HepG2 (cell line): ENCODE results near the gene LTC4S. TPM values are rescaled to one million over a fixed set of nuclear protein-coding genes. Genes with fewer than 3 reads are reported as not detected.

Experiments used
- ATAC-seq: fragments of 200-7000 bp; cut with Tn5 transposase; 3 replicates; pipeline ENCODE4 v1.9.1; 2020; ENCODE audit warnings: mild to moderate bottlenecking, moderate library complexity
- BruUV-seq: library from RNA; stranded (reverse); fragments of 400-500 nt; replicated peaks from 2 replicates; lab custom pipeline; 2021; lab: Mats Ljungman, UMichigan
- CTCF ChIA-PET: fragments of 300-600 bp; formaldehyde crosslinking; extraction: SDS; loops from one replicate; lab custom pipeline; 2021; ENCODE audit warnings: low total read pairs, inconsistent platforms, low intra/inter-chr PET ratio; lab: Yijun Ruan, JAX
- POLR2A ChIA-PET: fragments of 350-600 bp; sonication (Branson Sonifier 250); formaldehyde crosslinking; loops from one replicate; lab custom pipeline; 2020; ENCODE audit warnings: antibody characterized with exemption, inconsistent platforms; lab: Yijun Ruan, JAX
- DNase-seq: peaks from one replicate; pipeline ENCODE4 v3.0.0-alpha.2; 2015; ENCODE audit warnings: low spot score
- FAIRE-seq: peaks from 3 replicates; lab custom pipeline; 2011; peaks lifted over from hg19 to GRCh38; lab: Jason Lieb, UNC
- H2AFZ ChIP-seq: one replicate; pipeline ENCODE4 v1.6.1; 2011; ENCODE audit warnings: low read length, inconsistent platforms
- H3K27ac ChIP-seq: fragments of 300-600 bp; 3 replicates; pipeline ENCODE4 v1.8.0; 2011; ENCODE audit warnings: mixed run types, mild to moderate bottlenecking, mixed read lengths, low read length, inconsistent platforms; ENCODE audit not compliant: insufficient read depth; ENCODE audit errors: extremely low read length
- H3K27me3 ChIP-seq, 2 experiments: fragments of 200-600 bp in 1 of 2; 2 replicates in 1 of 2; 3 replicates in 1 of 2; pipeline versions ENCODE4 v1.6.0 to v1.8.0; 2011; ENCODE audit warnings: low read length in 2 of 2, mild to moderate bottlenecking in 2 of 2, moderate library complexity in 2 of 2, inconsistent platforms in 1 of 2; ENCODE audit not compliant: insufficient read depth in 2 of 2, control insufficient read depth in 1 of 2
- H3K36me3 ChIP-seq, 2 experiments: fragments of 200-600 bp in 1 of 2; replicated peaks in 1 of 2; 2 replicates in 1 of 2; 3 replicates in 1 of 2; pipeline versions ENCODE4 v1.5.1 to v1.8.0; 2011; ENCODE audit warnings: low read length in 2 of 2, inconsistent platforms in 1 of 2; ENCODE audit not compliant: insufficient read depth in 2 of 2, control insufficient read depth in 1 of 2
- H3K4me1 ChIP-seq: 2 replicates; pipeline ENCODE4 v1.5.1; 2012; ENCODE audit warnings: low read length, inconsistent platforms; ENCODE audit not compliant: insufficient read depth
- H3K4me2 ChIP-seq: 2 replicates; pipeline ENCODE4 v1.6.0; 2011; ENCODE audit warnings: low read depth, low read length, inconsistent platforms
- H3K4me3 ChIP-seq, 3 experiments: fragments of 200-600 bp in 1 of 3; sonication (generic), shearing (Covaris generic) in 1 of 3; replicated peaks in 1 of 3; 2 replicates each; pipeline ENCODE4 v1.5.1; 2011 to 2016; ENCODE audit warnings: low read length in 3 of 3, inconsistent platforms in 2 of 3, low read depth in 2 of 3, mild to moderate bottlenecking in 2 of 3, control low read depth in 1 of 3, mixed read lengths in 1 of 3; ENCODE audit not compliant: insufficient read depth in 1 of 3
- H3K79me2 ChIP-seq: one replicate; pipeline ENCODE4 v1.6.1; 2011; ENCODE audit warnings: low read length, inconsistent platforms; ENCODE audit not compliant: insufficient read depth
- H3K9ac ChIP-seq: 2 replicates; pipeline ENCODE4 v1.6.0; 2011; ENCODE audit warnings: mild to moderate bottlenecking, low read depth, low read length, inconsistent platforms; ENCODE audit not compliant: insufficient read depth
- H3K9me3 ChIP-seq: 2 replicates; pipeline ENCODE4 v1.5.1; 2012; ENCODE audit warnings: mild to moderate bottlenecking, low read length
- H4K20me1 ChIP-seq: 2 replicates; pipeline ENCODE4 v1.6.0; 2011; ENCODE audit warnings: inconsistent platforms, mild to moderate bottlenecking, low read length, moderate library complexity; ENCODE audit not compliant: insufficient read depth
- CBX5 ChIP-seq: sonication (generic); formaldehyde crosslinking; IDR thresholded peaks from 2 replicates; pipeline ENCODE4 v1.4.0; 2020; ENCODE audit warnings: missing genetic modification reagents, borderline replicate concordance
- FOXC1 ChIP-seq: sonication (generic); formaldehyde crosslinking; IDR thresholded peaks from 2 replicates; pipeline ENCODE4 v1.8.0; 2022; ENCODE audit warnings: mild to moderate bottlenecking, missing genetic modification reagents, borderline replicate concordance
- HNRNPL ChIP-seq: fragments of 200-400 bp; formaldehyde crosslinking; IDR thresholded peaks from 2 replicates; pipeline ENCODE4 v1.6.1; 2017; ENCODE audit warnings: mild to moderate bottlenecking, low read depth, low read length
- NRL ChIP-seq: sonication (generic); formaldehyde crosslinking; IDR thresholded peaks from 2 replicates; pipeline ENCODE4 v1.5.0; 2020; ENCODE audit warnings: missing genetic modification reagents, mild to moderate bottlenecking, moderate library complexity, borderline replicate concordance
- REL ChIP-seq: sonication (generic); formaldehyde crosslinking; conservative IDR thresholded peaks from 2 replicates; pipeline ENCODE4 v1.8.0; 2022; ENCODE audit warnings: mild to moderate bottlenecking, missing genetic modification reagents, moderate library complexity
- THYN1 ChIP-seq: sonication (generic); formaldehyde crosslinking; IDR thresholded peaks from 2 replicates; pipeline ENCODE4 v1.8.1; 2023; ENCODE audit warnings: low read depth, mild to moderate bottlenecking, moderate library complexity, missing genetic modification reagents, borderline replicate concordance
- ZNF331 ChIP-seq: sonication (generic); formaldehyde crosslinking; IDR thresholded peaks from 2 replicates; pipeline ENCODE4 v1.4.0; 2020; ENCODE audit warnings: missing genetic modification reagents
- ZNF350 ChIP-seq: sonication (generic); formaldehyde crosslinking; IDR thresholded peaks from 2 replicates; pipeline ENCODE4 v1.4.0; 2020; ENCODE audit warnings: mild to moderate bottlenecking, low read depth, missing genetic modification reagents, borderline replicate concordance
- ZNF713 ChIP-seq: sonication (generic); formaldehyde crosslinking; IDR thresholded peaks from 2 replicates; pipeline ENCODE4 v1.4.0; 2020; ENCODE audit warnings: mild to moderate bottlenecking, missing genetic modification reagents
- ZNF747 ChIP-seq: sonication (generic); formaldehyde crosslinking; IDR thresholded peaks from 2 replicates; pipeline ENCODE4 v1.8.1; 2023; ENCODE audit warnings: missing genetic modification reagents, mild to moderate bottlenecking, borderline replicate concordance
- WGBS: methylation state at CpG from one replicate; pipeline ENCODE4 v1.1.6; 2017; ENCODE audit warnings: low lambda C conversion rate; 5-methylcytosine and 5-hydroxymethylcytosine counted together
- in situ Hi-C: cut with HindIII; loops from 2 replicates; pipeline ENCODE4 v1.10.0; 2017; ENCODE audit warnings: low pct_unique_long_range_greater_than_20kb; ENCODE audit not compliant: extremely low pct_ligation_motif_present
- intact Hi-C: fragments of 100-400 bp; cut with micrococcal nuclease; formaldehyde crosslinking; loops from one replicate; pipeline ENCODE4 v1.10.0; 2022; ENCODE audit not compliant: unreplicated experiment
- polyA plus RNA-seq, 8 experiments: library from polyadenylated mRNA; depleted of rRNA in 3 of 8; stranded (reverse) in 7 of 8; unstranded in 1 of 8; fragments of >200 nt; fragmentation: Illumina TruSeq in 4 of 8; extraction: Trizol in 4 of 8; gene quantifications; 2 replicates each; pipeline versions ENCODE4 v1.2.1 to v1.2.3, GENCODE V29; 2011 to 2016; ENCODE audit warnings: low read depth in 4 of 8, missing spikeins in 1 of 8, mixed read lengths in 1 of 8; ENCODE audit not compliant: insufficient read depth in 1 of 8
- total RNA-seq, 5 experiments: library from RNA; depleted of rRNA; stranded (reverse); fragments of >200 nt; fragmentation: Illumina TruSeq; extraction: Trizol; gene quantifications; 2 replicates each; pipeline ENCODE4 v1.2.3, GENCODE V29; 2016; ENCODE audit warnings: low read depth in 1 of 5
- TF ChIP-seq, protein P1 (sequence below), 2 experiments: sonication (generic) in 1 of 2; formaldehyde crosslinking in 1 of 2; IDR thresholded peaks; 2 replicates each; pipeline versions ENCODE4 v1.4.0 to v1.6.1; 2016 to 2020; ENCODE audit warnings: borderline replicate concordance in 1 of 2, low read depth in 1 of 2, mild to moderate bottlenecking in 1 of 2, missing genetic modification reagents in 1 of 2
- TF ChIP-seq, protein P2 (sequence below): sonication (generic); formaldehyde crosslinking; IDR thresholded peaks from 2 replicates; pipeline ENCODE4 v1.4.0; 2020; ENCODE audit warnings: mild to moderate bottlenecking, missing genetic modification reagents
- TF ChIP-seq, protein P3 (sequence below): sonication (generic); formaldehyde crosslinking; IDR thresholded peaks from 2 replicates; pipeline ENCODE4 v1.4.0; 2020; ENCODE audit warnings: missing genetic modification reagents

LTC4S gene
- total and polyA plus RNA-seq, 2 of the 13 experiments (the other 11 are each of a cell fraction or from before 2014, with no cell fraction given) = 0.35 TPM; not detected in 1

DNA sequence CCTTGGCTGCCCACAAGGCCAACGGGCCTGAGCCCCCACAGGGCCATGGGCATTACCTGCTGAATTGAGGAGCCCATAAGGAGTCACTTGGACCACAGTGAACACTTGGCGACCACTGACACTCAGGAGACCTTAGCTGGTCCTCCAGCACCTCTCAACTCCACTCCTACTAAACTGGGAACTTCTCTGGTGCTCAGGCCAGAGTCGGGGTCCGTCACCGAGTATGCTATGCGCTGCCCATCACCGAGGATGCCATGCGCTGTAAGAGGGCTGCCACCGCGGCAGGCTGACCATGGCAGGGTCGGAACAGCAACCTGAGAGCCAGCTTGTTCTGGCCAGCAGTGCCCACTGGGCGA is 26.3 kb downstream of the LTC4S start (continued):
- TF ChIP-seq, protein P1, sequence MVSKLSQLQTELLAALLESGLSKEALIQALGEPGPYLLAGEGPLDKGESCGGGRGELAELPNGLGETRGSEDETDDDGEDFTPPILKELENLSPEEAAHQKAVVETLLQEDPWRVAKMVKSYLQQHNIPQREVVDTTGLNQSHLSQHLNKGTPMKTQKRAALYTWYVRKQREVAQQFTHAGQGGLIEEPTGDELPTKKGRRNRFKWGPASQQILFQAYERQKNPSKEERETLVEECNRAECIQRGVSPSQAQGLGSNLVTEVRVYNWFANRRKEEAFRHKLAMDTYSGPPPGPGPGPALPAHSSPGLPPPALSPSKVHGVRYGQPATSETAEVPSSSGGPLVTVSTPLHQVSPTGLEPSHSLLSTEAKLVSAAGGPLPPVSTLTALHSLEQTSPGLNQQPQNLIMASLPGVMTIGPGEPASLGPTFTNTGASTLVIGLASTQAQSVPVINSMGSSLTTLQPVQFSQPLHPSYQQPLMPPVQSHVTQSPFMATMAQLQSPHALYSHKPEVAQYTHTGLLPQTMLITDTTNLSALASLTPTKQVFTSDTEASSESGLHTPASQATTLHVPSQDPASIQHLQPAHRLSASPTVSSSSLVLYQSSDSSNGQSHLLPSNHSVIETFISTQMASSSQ (IDR thresholded peaks at IDR 0.05; ENCODE audit: low read depth) = 0 out of 2 replicates have a peak, but pooled peaks have one; percentile 1
- TF ChIP-seq, protein P1 (CRISPR knock-in tag; IDR thresholded peaks at IDR 0.05; ENCODE audit: borderline replicate concordance) = no peak
- TF ChIP-seq CBX5 (0 out of 2 replicates have a peak, but pooled peaks have one; percentile 17), ZNF331 (no peak), HNRNPL (peak; percentile 84)

DNA sequence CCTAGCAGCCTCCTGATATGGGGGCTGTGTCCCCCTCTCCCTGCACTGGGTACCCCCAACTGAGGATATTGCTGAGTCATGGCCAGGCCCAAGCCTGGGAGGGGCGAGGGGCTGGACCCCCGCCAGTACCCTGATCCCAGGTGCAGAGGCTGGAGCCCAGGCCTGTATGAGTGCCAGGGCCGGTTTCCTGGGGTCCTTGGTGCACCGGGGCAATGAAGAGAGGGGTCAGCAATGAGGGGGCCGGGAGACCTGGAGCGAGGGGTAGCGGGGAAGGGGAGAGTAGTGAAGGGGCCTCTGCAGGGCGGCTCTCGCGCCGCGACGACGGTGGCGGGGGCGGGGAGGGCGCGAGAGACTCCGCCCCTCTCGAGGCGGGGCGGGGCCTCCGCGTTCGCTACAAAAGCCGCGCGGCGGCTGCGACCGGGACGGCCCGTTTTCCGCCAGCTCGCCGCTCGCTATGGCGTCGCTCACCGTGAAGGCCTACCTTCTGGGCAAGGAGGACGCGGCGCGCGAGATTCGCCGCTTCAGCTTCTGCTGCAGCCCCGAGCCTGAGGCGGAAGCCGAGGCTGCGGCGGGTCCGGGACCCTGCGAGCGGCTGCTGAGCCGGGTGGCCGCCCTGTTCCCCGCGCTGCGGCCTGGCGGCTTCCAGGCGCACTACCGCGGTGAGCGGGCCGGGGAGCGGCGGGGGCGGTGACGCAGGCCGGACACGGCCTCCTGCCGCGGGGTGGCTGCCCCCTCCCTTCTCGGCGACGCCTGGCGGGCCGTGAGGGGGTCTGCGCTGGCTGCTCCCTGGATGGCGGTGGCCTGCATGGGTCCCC is 26.9 kb downstream of the LTC4S start, which contains the start of gene SQSTM1:
Gene SQSTM1 (plus strand): TSS at position 423 of the 815 bp plus-strand sequence. CDS start 32 bp downstream, at position 455.
- ChIA-PET CTCF (no interaction called here), POLR2A (interaction anchor here (0.6 to 5.3 kb wide), 11 partner anchors 10 to 197 kb away, joined by 3 to 115 read pairs (median 6); partner anchors contain the start of genes HNRNPH1 and MGAT4B)
- no peaks in the 10 kb centered on the region for H3K9me3 ChIP-seq
- peak within 1 kb of the TSS; percentile 92 for H3K4me2 ChIP-seq
- in situ Hi-C loops (no loop called here), intact Hi-C loops (no loop called here)
- no peak for FAIRE-seq
- no peak within 1 kb of the TSS for H2AFZ ChIP-seq
- peak within 1 kb of the TSS; percentile 99 for H3K27ac ChIP-seq
- peaks cover 43% of the 10 kb centered on the region for H4K20me1 ChIP-seq
- peaks cover 70% of the 10 kb centered on the region for H3K4me1 ChIP-seq
- WGBS = 0% methylated on average over 8 of the region's 81 CpGs
- H3K27me3 ChIP-seq = no peaks in the 10 kb centered on the region
- H3K9ac ChIP-seq = peak within 1 kb of the TSS; percentile 100
- ATAC-seq = peak; percentile 9
- H3K79me2 ChIP-seq = peaks cover 48% of the 10 kb centered on the region
- BruUV-seq = no TSS peak
- peaks cover 12 to 22% of the 10 kb centered on the region in 2 experiments for H3K36me3 ChIP-seq
- peak; percentile 45 for DNase-seq
- peak within 1 kb of the TSS; percentile 97 to 99 (median 99) for H3K4me3 ChIP-seq
- TF ChIP-seq NRL (CRISPR knock-in tag) (0 out of 2 replicates have a peak, but pooled peaks have one; percentile 16), ZNF747 (CRISPR knock-in tag) (0 out of 2 replicates have a peak, but pooled peaks have one; percentile 56), ZNF350 (CRISPR knock-in tag) (no peak), FOXC1 (CRISPR knock-in tag) (peak; percentile 63; the same call in 1 of the 2 replicates), REL (peak; percentile 82; the same call in 1 of the 2 replicates), THYN1 (CRISPR knock-in tag) (no peak), ZNF713 (CRISPR knock-in tag) (0 out of 2 replicates have a peak, but pooled peaks have one; percentile 49)
- TF ChIP-seq, protein P2, sequence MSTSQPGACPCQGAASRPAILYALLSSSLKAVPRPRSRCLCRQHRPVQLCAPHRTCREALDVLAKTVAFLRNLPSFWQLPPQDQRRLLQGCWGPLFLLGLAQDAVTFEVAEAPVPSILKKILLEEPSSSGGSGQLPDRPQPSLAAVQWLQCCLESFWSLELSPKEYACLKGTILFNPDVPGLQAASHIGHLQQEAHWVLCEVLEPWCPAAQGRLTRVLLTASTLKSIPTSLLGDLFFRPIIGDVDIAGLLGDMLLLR (CRISPR knock-in tag) = no peak; the same call in 1 of the 2 replicates
- TF ChIP-seq, protein P3, sequence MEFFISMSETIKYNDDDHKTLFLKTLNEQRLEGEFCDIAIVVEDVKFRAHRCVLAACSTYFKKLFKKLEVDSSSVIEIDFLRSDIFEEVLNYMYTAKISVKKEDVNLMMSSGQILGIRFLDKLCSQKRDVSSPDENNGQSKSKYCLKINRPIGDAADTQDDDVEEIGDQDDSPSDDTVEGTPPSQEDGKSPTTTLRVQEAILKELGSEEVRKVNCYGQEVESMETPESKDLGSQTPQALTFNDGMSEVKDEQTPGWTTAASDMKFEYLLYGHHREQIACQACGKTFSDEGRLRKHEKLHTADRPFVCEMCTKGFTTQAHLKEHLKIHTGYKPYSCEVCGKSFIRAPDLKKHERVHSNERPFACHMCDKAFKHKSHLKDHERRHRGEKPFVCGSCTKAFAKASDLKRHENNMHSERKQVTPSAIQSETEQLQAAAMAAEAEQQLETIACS = no peak
